ENCODE results near the gene CLDN3.

The CLDN3 gene

GRCh38 chr7:73770860-73771670 lies 995 bp upstream of the CLDN3 start:
- DNase-seq: no peak

GRCh38 chr7:73769481-73770001 lies 529 bp downstream of the CLDN3 start:
- DNase-seq: no peak

- DNase-seq: no peak
Measured at GRCh38 chr7:73768641-73769480, 1.2 kb downstream of the CLDN3 start.

- DNase-seq: no peak
Measured at GRCh38 chr7:73766556-73767229, 3.4 kb downstream of the CLDN3 start.

GRCh38 chr7:73762659-73762999 lies 7.4 kb downstream of the CLDN3 start:
- DNase-seq: no peak

GRCh38 chr7:73761854-73762658 lies 8.0 kb downstream of the CLDN3 start:
- no peak for DNase-seq

GRCh38 chr7:73758581-73759138 lies 11.4 kb downstream of the CLDN3 start:
- no peak for DNase-seq

GRCh38 chr7:73749931-73750776 lies 19.9 kb downstream of the CLDN3 start:
- no peak for DNase-seq

GRCh38 chr7:73746378-73746777 lies 23.7 kb downstream of the CLDN3 start:
- peak; percentile 57 for DNase-seq

GRCh38 chr7:73742753-73743641 lies 27.1 kb downstream of the CLDN3 start:
- DNase-seq: peak; percentile 89

GRCh38 chr7:73742338-73742752 lies 27.7 kb downstream of the CLDN3 start:
- DNase-seq: no peak

GRCh38 chr7:73741600-73741999 lies 28.5 kb downstream of the CLDN3 start:
- DNase-seq: peak; percentile 81

- no peak for DNase-seq
Measured at GRCh38 chr7:73740771-73741170, 29.3 kb downstream of the CLDN3 start.

- DNase-seq: no peak
Measured at GRCh38 chr7:73740212-73740611, 29.9 kb downstream of the CLDN3 start.

GRCh38 chr7:73739387-73739767 lies 30.7 kb downstream of the CLDN3 start:
- no peak for DNase-seq

GRCh38 chr7:73738612-73739386 lies 31.3 kb downstream of the CLDN3 start, which contains the start of gene ABHD11:
TSS of gene ABHD11 (minus strand) at chr7:73738802. CDS start at chr7:73738770, 32 bp downstream.
- peak; percentile 100 for DNase-seq

GRCh38 chr7:73738220-73738611 lies 31.9 kb downstream of the CLDN3 start:
- DNase-seq: peak; percentile 57

GRCh38 chr7:73737491-73738219 lies 32.4 kb downstream of the CLDN3 start:
- DNase-seq: no peak

All from NCI-H2171 (cell line).